ENCODE data around the gene ZMYND11. TPM values are rescaled to one million over a fixed set of nuclear protein-coding genes. Genes with fewer than 3 reads are reported as not detected.

Gene ZMYND11
- total and polyA plus RNA-seq, 7 donors, result 21.5 to 138 (median 112) TPM

- H3K4me1 ChIP-seq, result peaks cover 0 to 14% (median 4%) of the 10 kb centered on the region in 4 donors
- H3K27ac ChIP-seq, result no peak overlapping the region
- WGBS, 2 donors, result 85 to 87% methylated on average over 7 of the region's 7 CpGs
- no peaks in the 10 kb centered on the region for H3K9me3 ChIP-seq
- TF ChIP-seq POLR2AphosphoS5 (IDR thresholded peaks at IDR 0.05) (no peak), POLR2A (IDR thresholded peaks at IDR 0.05) (no peak), EP300 (IDR thresholded peaks at IDR 0.05) (no peak), CTCF (IDR thresholded peaks at IDR 0.05) (no peak)
- H3K27me3 ChIP-seq, result no peaks in the 10 kb centered on the region
- peaks cover 30 to 90% (median 47%) of the 10 kb centered on the region in 4 donors for H3K36me3 ChIP-seq
- DNase-seq, result no peak
- no peak overlapping the region for H3K4me3 ChIP-seq
- intact Hi-C loops (cut with DNase I), result no loop called here
Observed at GRCh38 chr10:282294-283139, 147.3 kb downstream of the ZMYND11 start.

DNA sequence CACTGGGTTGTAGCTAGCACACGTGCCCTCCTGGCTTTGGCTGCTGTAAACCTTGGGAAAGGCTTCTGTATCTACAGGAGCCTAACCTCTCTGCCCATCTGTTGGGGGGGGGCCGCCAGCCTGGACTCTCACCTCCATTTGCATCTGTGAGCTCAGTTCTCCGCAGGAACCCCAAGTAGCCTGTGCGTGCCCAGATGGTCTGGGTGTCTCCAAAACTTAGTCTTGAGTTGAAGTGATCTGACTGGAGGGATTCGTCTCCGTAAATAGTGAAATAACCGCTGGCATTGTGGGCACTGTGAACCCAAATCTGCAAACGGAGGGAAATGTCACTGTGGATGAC lies 147.9 kb downstream of the ZMYND11 start:
- TF ChIP-seq POLR2A (IDR thresholded peaks at IDR 0.05), result no peak
- no peak for TF ChIP-seq POLR2AphosphoS5 (IDR thresholded peaks at IDR 0.05)
- TF ChIP-seq EP300 (IDR thresholded peaks at IDR 0.05), result no peak
- TF ChIP-seq CTCF (IDR thresholded peaks at IDR 0.05), result no peak
- 92 to 93% methylated on average over 8 of the region's 8 CpGs for WGBS, 2 donors
- no peak overlapping the region for H3K27ac ChIP-seq
- no peak for DNase-seq
- intact Hi-C loops (cut with DNase I), result no loop called here
- no peaks in the 10 kb centered on the region for H3K27me3 ChIP-seq
- H3K4me1 ChIP-seq, result peaks cover 0 to 16% (median 4%) of the 10 kb centered on the region in 4 donors
- peaks cover 24 to 90% (median 44%) of the 10 kb centered on the region in 4 donors for H3K36me3 ChIP-seq
- H3K4me3 ChIP-seq, result no peak overlapping the region
- H3K9me3 ChIP-seq, result no peaks in the 10 kb centered on the region

- DNase-seq, result no peak
- Histone ChIP-seq H3K4me3 (no peak overlapping the region), H3K4me1 (peaks cover 0 to 16% (median 4%) of the 10 kb centered on the region in 4 donors), H3K36me3 (peaks cover 24 to 90% (median 40%) of the 10 kb centered on the region in 4 donors), H3K27me3 (no peaks in the 10 kb centered on the region), H3K9me3 (no peaks in the 10 kb centered on the region), H3K27ac (no peak overlapping the region)
- WGBS, 2 donors, result 80 to 88% methylated on average over 7 of the region's 7 CpGs
- intact Hi-C loops (cut with DNase I), result no loop called here
- TF ChIP-seq CTCF (IDR thresholded peaks at IDR 0.05), result no peak
- TF ChIP-seq POLR2A (IDR thresholded peaks at IDR 0.05), result no peak
- no peak for TF ChIP-seq POLR2AphosphoS5 (IDR thresholded peaks at IDR 0.05)
- no peak for TF ChIP-seq EP300 (IDR thresholded peaks at IDR 0.05)
Observed at GRCh38 chr10:283916-284356, 148.7 kb downstream of the ZMYND11 start.

- H3K4me3 ChIP-seq, result no peak overlapping the region
- peaks cover 25 to 89% (median 39%) of the 10 kb centered on the region in 4 donors for H3K36me3 ChIP-seq
- TF ChIP-seq POLR2A (IDR thresholded peaks at IDR 0.05) (no peak), CTCF (IDR thresholded peaks at IDR 0.05) (no peak), POLR2AphosphoS5 (IDR thresholded peaks at IDR 0.05) (no peak)
- no peak overlapping the region for H3K27ac ChIP-seq
- H3K4me1 ChIP-seq, result peaks cover 0 to 16% (median 4%) of the 10 kb centered on the region in 4 donors
- DNase-seq, result peak; percentile 48
- intact Hi-C loops (cut with DNase I), result no loop called here
- no peaks in the 10 kb centered on the region for H3K9me3 ChIP-seq
- WGBS, 2 donors, result 89% methylated on average over 15 of the region's 15 CpGs
- no peaks in the 10 kb centered on the region for H3K27me3 ChIP-seq
Observed at GRCh38 chr10:285216-285615, 150.0 kb downstream of the ZMYND11 start.

Measured in sigmoid colon (tissue), 7 donors.